K562 (cell line): Measurements from ENCODE around the gene PDE8B.

Source experiments
- ETV5 ChIP-seq: sonication (generic); formaldehyde crosslinking; IDR thresholded peaks from 2 replicates; pipeline ENCODE4 v1.4.0; 2020; ENCODE audit warnings: low read depth, mild to moderate bottlenecking, missing genetic modification reagents
- HNRNPL ChIP-seq: fragments of 200-400 bp; formaldehyde crosslinking; IDR thresholded peaks from 2 replicates; pipeline ENCODE4 v1.6.1; 2017; ENCODE audit warnings: low read depth, mild to moderate bottlenecking, low read length
- LARP7 ChIP-seq: fragments of 450-650 bp; IDR thresholded peaks from 2 replicates; pipeline ENCODE4 v1.6.1; 2016
- NFATC3 ChIP-seq: fragments of 450-650 bp; IDR thresholded peaks from 2 replicates; pipeline ENCODE4 v1.6.1; 2017; ENCODE audit warnings: mild to moderate bottlenecking
- SMAD4 ChIP-seq: fragments of 250-450 bp; sonication (Bioruptor Pico); conservative IDR thresholded peaks from 2 replicates; pipeline ENCODE4 v1.8.0; 2021; ENCODE audit warnings: inconsistent platforms, mild to moderate bottlenecking, moderate library complexity
- ZBTB1 ChIP-seq: sonication (generic); formaldehyde crosslinking; IDR thresholded peaks from 2 replicates; pipeline ENCODE4 v1.8.1; 2023; ENCODE audit warnings: missing genetic modification reagents, low read depth, mild to moderate bottlenecking, borderline replicate concordance
- ZZZ3 ChIP-seq: fragments of 450-650 bp; IDR thresholded peaks from 2 replicates; pipeline ENCODE4 v1.6.1; 2016; ENCODE audit warnings: antibody characterized with exemption, mild to moderate bottlenecking, moderate library complexity
- TF ChIP-seq, protein P1 (sequence below), 3 experiments: IDR thresholded peaks in 2 of 3; conservative IDR thresholded peaks in 1 of 3; 2 replicates each; pipeline ENCODE4 v1.5.1; 2011 to 2012; ENCODE audit warnings: low read length in 3 of 3, mild to moderate bottlenecking in 3 of 3, control low read depth in 2 of 3, improper control_type of control experiment in 1 of 3, inconsistent platforms in 1 of 3, low read depth in 1 of 3, mixed read lengths in 1 of 3, moderate library complexity in 1 of 3; ENCODE audit not compliant: insufficient read depth in 2 of 3
- TF ChIP-seq, protein P2 (sequence below): sonication (generic); formaldehyde crosslinking; IDR thresholded peaks from 2 replicates; pipeline ENCODE4 v1.4.0; 2020; ENCODE audit warnings: mild to moderate bottlenecking, missing genetic modification reagents

DNA sequence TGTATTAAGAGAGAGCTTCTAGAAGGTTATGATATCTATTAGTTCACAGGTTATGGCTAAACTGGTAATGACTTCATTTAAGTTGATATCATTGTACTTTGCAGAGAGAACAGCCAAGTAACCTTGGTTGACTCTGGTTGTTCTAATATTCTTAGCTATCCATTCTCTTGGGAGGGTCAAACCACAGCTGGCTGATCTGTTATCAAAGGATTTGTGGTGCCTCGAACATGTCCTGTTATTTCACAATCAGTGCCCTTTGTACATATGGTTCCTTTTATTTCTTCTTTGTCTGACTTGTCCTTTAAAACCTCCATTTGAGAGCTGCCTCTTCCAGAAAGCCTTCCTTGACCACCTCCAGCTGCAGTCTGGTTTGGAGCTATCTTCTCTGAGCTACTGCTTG, 61.7 kb downstream of the PDE8B start:
- TF ChIP-seq ZBTB1 (CRISPR knock-in tag) (no peak), HNRNPL (no peak), SMAD4 (CRISPR knock-in tag) (no peak), LARP7 (no peak), ETV5 (CRISPR knock-in tag) (no peak), NFATC3 (no peak), ZZZ3 (no peak)
- TF ChIP-seq, protein P1, sequence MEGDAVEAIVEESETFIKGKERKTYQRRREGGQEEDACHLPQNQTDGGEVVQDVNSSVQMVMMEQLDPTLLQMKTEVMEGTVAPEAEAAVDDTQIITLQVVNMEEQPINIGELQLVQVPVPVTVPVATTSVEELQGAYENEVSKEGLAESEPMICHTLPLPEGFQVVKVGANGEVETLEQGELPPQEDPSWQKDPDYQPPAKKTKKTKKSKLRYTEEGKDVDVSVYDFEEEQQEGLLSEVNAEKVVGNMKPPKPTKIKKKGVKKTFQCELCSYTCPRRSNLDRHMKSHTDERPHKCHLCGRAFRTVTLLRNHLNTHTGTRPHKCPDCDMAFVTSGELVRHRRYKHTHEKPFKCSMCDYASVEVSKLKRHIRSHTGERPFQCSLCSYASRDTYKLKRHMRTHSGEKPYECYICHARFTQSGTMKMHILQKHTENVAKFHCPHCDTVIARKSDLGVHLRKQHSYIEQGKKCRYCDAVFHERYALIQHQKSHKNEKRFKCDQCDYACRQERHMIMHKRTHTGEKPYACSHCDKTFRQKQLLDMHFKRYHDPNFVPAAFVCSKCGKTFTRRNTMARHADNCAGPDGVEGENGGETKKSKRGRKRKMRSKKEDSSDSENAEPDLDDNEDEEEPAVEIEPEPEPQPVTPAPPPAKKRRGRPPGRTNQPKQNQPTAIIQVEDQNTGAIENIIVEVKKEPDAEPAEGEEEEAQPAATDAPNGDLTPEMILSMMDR (IDR thresholded peaks at IDR 0.05 in 2 of 3, conservative IDR thresholded peaks at IDR 0.05 in 1 of 3; ENCODE audit: insufficient read depth in 2 of 3, low read depth in 1 of 3, low read length in 3 of 3), result no peak
- TF ChIP-seq, protein P2, sequence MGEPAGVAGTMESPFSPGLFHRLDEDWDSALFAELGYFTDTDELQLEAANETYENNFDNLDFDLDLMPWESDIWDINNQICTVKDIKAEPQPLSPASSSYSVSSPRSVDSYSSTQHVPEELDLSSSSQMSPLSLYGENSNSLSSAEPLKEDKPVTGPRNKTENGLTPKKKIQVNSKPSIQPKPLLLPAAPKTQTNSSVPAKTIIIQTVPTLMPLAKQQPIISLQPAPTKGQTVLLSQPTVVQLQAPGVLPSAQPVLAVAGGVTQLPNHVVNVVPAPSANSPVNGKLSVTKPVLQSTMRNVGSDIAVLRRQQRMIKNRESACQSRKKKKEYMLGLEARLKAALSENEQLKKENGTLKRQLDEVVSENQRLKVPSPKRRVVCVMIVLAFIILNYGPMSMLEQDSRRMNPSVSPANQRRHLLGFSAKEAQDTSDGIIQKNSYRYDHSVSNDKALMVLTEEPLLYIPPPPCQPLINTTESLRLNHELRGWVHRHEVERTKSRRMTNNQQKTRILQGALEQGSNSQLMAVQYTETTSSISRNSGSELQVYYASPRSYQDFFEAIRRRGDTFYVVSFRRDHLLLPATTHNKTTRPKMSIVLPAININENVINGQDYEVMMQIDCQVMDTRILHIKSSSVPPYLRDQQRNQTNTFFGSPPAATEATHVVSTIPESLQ (CRISPR knock-in tag), result no peak
